ENCODE results near the gene PARP8. TPM values are rescaled to one million over a fixed set of nuclear protein-coding genes. Genes with fewer than 3 reads are reported as not detected.
"Not testable (repeated sequence)": the region's sequence is repeated elsewhere in the genome, so short reads cannot be mapped to it uniquely, and the experiment has no call there.

PARP8 gene
- 6.3 and 8.1 TPM in 2 replicates for total RNA-seq (2014; rRNA removed)
- polyA plus RNA-seq (2012), result 7.9 TPM

DNA sequence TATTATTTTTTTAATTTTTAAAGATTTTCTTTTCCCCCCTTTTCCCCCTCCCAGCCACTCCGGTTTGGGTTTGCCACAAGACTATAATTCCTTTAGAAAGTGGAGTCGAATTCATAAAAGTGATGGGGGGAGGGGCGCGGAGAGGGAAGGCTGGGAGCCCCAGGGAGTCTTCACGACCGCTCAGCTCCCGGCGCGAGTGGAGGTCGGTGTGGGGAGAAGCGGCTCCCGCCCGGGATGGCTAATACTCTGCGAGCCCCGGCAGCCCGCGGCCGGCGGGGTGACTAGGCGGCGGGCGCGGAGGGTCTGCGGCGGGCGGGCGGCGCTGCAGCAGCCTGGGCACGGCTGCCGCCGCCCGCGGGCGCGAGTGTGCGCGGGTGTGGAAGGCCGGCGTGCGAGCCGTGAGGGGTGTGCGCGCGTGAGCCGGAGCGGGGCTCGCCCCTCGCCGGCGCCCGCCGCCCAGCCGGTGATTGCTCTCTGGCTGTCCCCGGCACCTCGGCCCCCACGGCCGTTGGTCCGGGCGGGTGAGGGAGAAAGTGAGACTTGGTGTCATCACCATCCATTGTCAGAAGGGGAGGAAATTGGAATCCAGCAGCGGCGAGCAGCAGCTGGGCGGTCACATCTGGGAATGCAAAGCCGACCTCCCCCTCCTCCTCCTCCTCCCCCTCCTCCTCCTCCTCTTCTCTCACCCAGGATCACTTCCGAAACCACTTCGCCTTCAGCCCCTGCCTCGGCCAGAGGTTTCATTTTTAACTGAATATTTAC, at the start of gene PARP8:
Gene PARP8 (plus strand): TSS at position 377 of the 762 bp plus-strand sequence. CDS start 459 bp downstream, outside the sequence.
- peak; percentile 51 for DNase-seq (ENCODE audit: low read depth)

DNA sequence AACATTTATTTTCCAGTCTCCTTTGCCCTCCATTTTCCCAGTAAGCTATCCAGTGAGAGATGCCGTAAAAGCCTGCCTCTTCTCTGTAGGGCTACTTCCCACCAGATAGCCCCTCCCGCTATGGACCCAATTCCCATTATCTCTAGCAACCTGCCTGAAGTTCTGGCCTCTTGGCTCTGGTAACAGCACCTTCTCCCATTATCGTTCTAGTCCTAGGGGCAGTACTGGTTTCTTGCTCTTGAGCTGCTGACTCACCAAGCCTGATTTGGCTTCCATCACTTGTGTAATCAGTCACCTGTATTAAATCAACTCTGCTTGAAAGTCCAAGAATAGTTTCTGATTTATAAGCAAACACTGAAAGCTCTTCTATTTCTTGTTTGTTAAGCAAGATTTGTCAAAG, 42.8 kb upstream of the PARP8 start:
- no peak for DNase-seq (ENCODE audit: low read depth)

GRCh38 chr5:50634866-50635265, 31.6 kb upstream of the PARP8 start:
- DNase-seq (ENCODE audit: low read depth), result peak; percentile 58

- not testable (repeated sequence) for DNase-seq (ENCODE audit: low read depth)
These were observed 28.9 kb upstream of the PARP8 start for GRCh38 chr5:50637576-50637975.

DNA sequence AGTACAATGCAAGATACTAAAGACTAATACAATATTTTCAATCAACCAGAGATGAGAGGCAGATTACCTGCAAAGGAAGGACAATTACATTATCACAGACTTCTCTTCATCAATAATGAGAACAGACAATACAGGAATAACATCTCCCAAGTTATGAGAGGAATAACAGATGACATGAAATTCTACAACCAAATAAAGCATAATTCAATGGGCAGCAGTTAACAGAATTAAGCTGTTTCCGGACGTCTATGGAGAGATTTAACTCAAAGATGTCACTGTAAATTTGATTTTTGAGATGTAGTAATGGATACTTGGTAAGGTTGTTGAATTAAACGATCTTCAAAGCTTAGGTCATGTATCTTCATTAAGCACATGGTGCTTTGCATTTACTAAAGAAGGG, 19.8 kb upstream of the PARP8 start:
- no peak for DNase-seq (ENCODE audit: low read depth)

DNA sequence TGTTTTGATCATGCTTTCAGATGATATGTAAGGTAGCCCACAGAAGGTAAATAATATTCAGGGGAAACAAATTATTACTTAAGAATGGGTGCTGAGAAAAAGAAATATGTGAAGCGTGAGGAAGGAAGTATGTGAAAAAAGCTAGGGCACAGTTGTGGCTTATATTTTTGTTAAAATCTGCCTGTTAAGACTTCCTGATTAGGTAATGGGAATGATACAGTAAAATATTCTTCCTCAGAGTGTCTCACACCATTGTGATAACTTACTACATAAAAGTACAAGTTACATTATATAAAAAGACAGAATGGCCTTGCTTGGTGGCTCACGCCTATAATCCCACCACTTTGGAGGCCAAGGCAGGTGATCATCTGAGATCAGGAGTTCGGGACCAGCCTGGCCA, 18.7 kb upstream of the PARP8 start:
- DNase-seq (ENCODE audit: low read depth), result no peak

- DNase-seq (ENCODE audit: low read depth), result no peak
These were observed 12.5 kb upstream of the PARP8 start for GRCh38 chr5:50653946-50654345.

GRCh38 chr5:50655067-50655809, 11.2 kb upstream of the PARP8 start:
- DNase-seq (ENCODE audit: low read depth), result no peak

- no peak for DNase-seq (ENCODE audit: low read depth)
These were observed 10.6 kb upstream of the PARP8 start for GRCh38 chr5:50655810-50656205.

GRCh38 chr5:50657044-50657443, 9.4 kb upstream of the PARP8 start:
- no peak for DNase-seq (ENCODE audit: low read depth)

DNA sequence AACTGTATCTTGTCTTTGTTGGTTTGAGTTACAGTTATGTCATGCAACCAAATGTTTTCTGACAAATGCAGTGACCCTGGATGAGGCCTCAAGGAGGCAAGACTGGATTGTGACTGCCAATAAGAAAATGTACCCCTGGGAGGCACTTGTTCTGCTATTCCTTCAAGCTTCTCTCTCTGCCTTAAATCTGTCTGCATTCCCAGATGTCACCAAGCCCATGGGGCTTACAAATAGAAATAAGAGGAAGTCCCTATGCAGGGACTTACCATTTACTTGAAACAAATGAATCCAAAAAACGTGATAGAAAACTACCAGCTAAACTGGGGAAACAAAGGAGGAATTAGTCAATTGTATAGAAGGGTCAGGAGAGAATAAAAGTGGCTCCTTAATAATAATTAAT, 8.2 kb upstream of the PARP8 start:
- DNase-seq (ENCODE audit: low read depth), result no peak

GRCh38 chr5:50663636-50664035, 2.8 kb upstream of the PARP8 start:
- no peak for DNase-seq (ENCODE audit: low read depth)

- no peak for DNase-seq (ENCODE audit: low read depth)
These were observed 1.3 kb upstream of the PARP8 start for GRCh38 chr5:50665091-50665490.

DNA sequence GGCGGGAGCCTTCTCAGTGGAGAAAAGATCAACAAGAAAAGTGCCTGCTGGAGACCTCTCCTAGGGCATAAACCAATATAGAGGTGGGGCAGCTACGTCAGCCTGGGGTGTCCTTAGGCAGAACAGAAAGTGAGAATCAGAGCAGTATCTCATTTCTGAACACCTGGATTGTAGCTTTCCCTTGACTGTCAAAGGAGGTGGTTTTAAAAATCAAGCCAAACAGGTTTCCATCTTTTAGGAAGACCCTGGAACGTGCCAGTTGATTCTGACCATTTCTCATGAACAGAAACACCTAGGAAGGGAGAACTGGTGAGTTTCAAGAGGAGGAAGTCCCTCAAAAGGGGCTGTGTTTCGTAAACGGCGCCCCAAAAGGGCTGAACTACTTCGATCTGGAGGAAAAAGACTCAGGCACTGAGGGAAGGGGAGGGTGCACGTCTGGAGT, 655 bp upstream of the PARP8 start:
- DNase-seq (ENCODE audit: low read depth), result not testable (repeated sequence)

GRCh38 chr5:50667023-50667652, 701 bp downstream of the PARP8 start:
- DNase-seq (ENCODE audit: low read depth), result peak; percentile 38

DNA sequence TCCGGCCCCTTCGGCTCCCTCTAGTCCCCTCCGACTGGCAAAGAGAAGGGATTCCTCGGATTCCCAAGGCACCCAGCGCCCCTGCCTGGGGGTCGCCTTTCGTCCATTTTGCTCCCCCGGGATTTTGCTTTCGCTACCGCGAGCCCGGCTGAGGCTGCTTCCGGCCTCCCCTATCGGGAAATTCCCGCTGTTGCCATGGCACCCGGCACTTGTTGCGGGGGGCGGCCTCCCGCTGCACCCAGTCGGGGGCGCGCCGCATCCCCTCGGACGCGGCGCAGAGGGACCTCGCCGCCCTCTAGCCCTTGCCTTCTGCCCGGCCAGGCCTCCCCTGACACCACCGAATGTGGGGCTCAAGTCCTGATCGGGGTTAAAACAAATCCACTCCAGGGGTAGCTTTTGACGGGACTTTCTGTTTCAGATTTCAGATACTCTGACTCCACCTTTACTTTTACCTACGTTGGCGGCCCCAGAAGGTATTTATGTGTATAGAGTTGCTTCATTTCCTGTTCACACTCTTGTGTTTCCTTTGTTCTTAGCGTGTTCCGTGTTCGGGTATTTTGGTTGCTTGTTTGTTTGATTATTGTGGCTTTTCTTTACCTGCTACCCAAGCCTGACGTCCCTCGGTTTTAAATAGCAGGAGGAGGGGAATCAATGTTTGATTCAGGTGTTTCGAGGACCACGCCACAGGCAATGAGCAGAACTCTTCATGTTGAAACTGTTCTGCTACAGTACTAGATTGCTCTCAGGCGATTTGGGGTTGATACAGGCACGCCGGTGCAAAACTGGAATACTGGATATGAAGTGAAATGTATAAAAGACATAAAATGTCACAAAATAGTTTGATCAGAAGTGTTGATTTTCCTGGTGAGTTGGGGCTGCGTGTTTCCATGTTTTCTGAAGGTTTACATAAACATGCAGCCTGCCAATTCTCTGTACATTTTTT, 1.5 kb downstream of the PARP8 start:
- peak; percentile 39 for DNase-seq (ENCODE audit: low read depth)

DNA sequence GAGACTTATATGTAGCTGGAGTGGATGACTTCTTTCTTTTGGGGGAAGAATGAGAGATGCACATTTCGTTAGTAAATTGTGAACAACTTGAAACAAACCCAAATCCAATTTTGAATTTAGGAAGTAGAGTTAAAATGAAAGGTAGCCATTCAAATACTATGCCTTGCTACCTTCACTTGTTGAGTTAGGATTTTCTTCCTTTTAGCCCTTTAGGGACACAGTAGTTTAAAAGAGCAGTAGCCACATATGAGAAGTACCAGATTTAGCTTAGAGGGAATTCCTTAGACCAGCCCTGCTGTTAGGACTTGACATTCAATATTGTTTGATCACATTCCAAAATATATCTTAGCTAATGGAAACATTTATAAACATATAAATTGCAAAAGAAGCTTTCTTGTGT, 2.2 kb downstream of the PARP8 start:
- not testable (repeated sequence) for DNase-seq (ENCODE audit: low read depth)

DNA sequence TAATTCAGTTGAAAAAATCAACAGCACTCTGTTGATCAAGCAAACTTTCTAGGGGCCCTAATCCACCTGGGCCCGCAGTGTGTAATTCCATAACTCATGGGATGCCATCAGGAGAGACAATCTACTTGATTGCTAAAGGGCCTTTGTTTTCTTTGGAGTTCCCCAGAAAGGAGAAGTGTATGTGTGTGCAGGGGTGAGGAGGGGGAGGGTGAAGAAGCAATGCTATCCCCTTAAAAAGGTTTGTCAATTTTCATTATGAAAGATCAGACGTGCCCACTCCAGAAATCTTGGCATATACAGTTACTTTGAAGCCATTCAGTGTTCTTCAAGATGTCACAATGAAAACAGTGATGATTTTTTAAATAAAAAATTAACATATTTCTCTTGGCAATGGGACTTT, 6.2 kb downstream of the PARP8 start:
- DNase-seq (ENCODE audit: low read depth), result no peak

- not testable (repeated sequence) for DNase-seq (ENCODE audit: low read depth)
These were observed 7.0 kb downstream of the PARP8 start for GRCh38 chr5:50673444-50673843.

GRCh38 chr5:50675385-50675784, 8.9 kb downstream of the PARP8 start:
- DNase-seq (ENCODE audit: low read depth), result no peak

DNA sequence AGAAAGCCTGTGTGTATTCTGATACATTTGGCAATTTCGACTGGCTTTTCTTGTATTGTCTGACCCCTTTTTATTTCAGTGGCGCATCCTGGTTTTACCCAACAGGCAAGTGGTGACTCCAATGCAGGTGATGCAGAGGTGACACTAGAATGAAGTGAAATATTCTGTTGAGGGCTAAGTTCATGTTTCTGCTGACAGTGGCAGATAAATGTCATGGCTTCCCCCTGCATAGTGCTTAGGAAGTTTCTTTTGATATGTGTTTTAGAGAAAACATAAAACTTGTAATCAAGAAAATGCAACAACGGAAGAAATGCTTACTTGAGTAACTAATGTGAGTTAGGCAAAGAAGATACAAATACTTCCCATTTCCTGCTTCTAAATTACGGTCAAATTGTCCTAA, 13.1 kb downstream of the PARP8 start:
- not testable (repeated sequence) for DNase-seq (ENCODE audit: low read depth)
